K562 (cell line): ENCODE results near the gene PTPN14. TPM values are rescaled to one million over a fixed set of nuclear protein-coding genes. Genes with fewer than 3 reads are reported as not detected.

Experiments used
- ATAC-seq: fragments of 200-7000 bp; cut with Tn5 transposase; 3 replicates; pipeline ENCODE4 v1.9.1; 2020; ENCODE audit warnings: moderate library complexity
- BruUV-seq: library from RNA; stranded (reverse); fragments of 400-500 nt; replicated peaks from 2 replicates; lab custom pipeline; 2021; lab: Mats Ljungman, UMichigan
- CTCF ChIA-PET: fragments of 300-600 bp; formaldehyde crosslinking; extraction: SDS; loops from one replicate; lab custom pipeline; 2021; ENCODE audit warnings: low intra/inter-chr PET ratio; lab: Yijun Ruan, JAX
- POLR2A ChIA-PET: fragments of 300-600, 350-650 bp; sonication (Branson Sonifier 250); formaldehyde crosslinking; extraction: SDS; loops from one replicate; lab custom pipeline; 2021; ENCODE audit warnings: antibody characterized with exemption, inconsistent platforms; lab: Yijun Ruan, JAX
- DNase-seq, 4 experiments: peaks; one replicate each; pipeline versions ENCODE4 v3.0.0 to v3.0.0-alpha.2; 2011 to 2018; ENCODE audit warnings: low spot score in 3 of 4, mixed read lengths in 3 of 4; ENCODE audit errors: extremely low read depth in 1 of 4
- FAIRE-seq: peaks from 2 replicates; lab custom pipeline; 2011; peaks lifted over from hg19 to GRCh38; lab: Jason Lieb, UNC
- H2AFZ ChIP-seq: 2 replicates; pipeline ENCODE4 v1.6.0; 2011; ENCODE audit warnings: low read depth, low read length, control low read depth, inconsistent platforms
- H3K27ac ChIP-seq: fragments of 200-600 bp; 3 replicates; pipeline ENCODE4 v1.8.0; 2011; ENCODE audit warnings: low read depth, mild to moderate bottlenecking, control low read depth, inconsistent platforms, low read length, moderate library complexity, mixed read lengths; ENCODE audit errors: extremely low read depth
- H3K27me3 ChIP-seq, 2 experiments: fragments of 300-600 bp in 1 of 2; 2 replicates in 1 of 2; 3 replicates in 1 of 2; pipeline versions ENCODE4 v1.6.0 to v1.8.0; 2011; ENCODE audit warnings: inconsistent platforms in 2 of 2, low read length in 2 of 2, mild to moderate bottlenecking in 1 of 2, mixed read lengths in 1 of 2, moderate library complexity in 1 of 2; ENCODE audit not compliant: control insufficient read depth in 2 of 2, insufficient read depth in 2 of 2
- H3K36me3 ChIP-seq: fragments of 300-600 bp; 3 replicates; pipeline ENCODE4 v1.8.0; 2011; ENCODE audit warnings: mild to moderate bottlenecking, low read length, inconsistent platforms; ENCODE audit not compliant: control insufficient read depth, insufficient read depth
- H3K4me1 ChIP-seq, 2 experiments: fragments of 200-600 bp in 1 of 2; replicated peaks in 1 of 2; 2 replicates in 1 of 2; 3 replicates in 1 of 2; pipeline versions ENCODE4 v1.5.1 to v1.8.0; 2011; ENCODE audit warnings: inconsistent platforms in 2 of 2, low read length in 2 of 2, mild to moderate bottlenecking in 1 of 2, mixed read lengths in 1 of 2, moderate library complexity in 1 of 2; ENCODE audit not compliant: control insufficient read depth in 2 of 2, insufficient read depth in 2 of 2
- H3K4me2 ChIP-seq: 2 replicates; pipeline ENCODE4 v1.6.1; 2011; ENCODE audit warnings: low read length, control low read depth, inconsistent platforms, mixed read lengths; ENCODE audit not compliant: insufficient read depth
- H3K4me3 ChIP-seq: fragments of 200-600 bp; sonication (generic), shearing (Covaris generic); 2 replicates; pipeline ENCODE4 v1.5.1; 2016; ENCODE audit warnings: control low read depth, inconsistent platforms
- H3K79me2 ChIP-seq: fragments of 200-600 bp; 3 replicates; pipeline ENCODE4 v1.8.0; 2011; ENCODE audit warnings: low read length, inconsistent platforms; ENCODE audit not compliant: control insufficient read depth, insufficient read depth
- H3K9ac ChIP-seq, 2 experiments: 2 replicates each; pipeline versions ENCODE4 v1.6.0 to v1.6.1; 2011; ENCODE audit warnings: low read depth in 2 of 2, low read length in 2 of 2, control low read depth in 1 of 2, inconsistent platforms in 1 of 2, mild to moderate bottlenecking in 1 of 2, mixed read lengths in 1 of 2; ENCODE audit not compliant: insufficient read depth in 1 of 2
- H3K9me1 ChIP-seq: one replicate; pipeline ENCODE4 v1.6.0; 2011; ENCODE audit warnings: inconsistent platforms, mild to moderate bottlenecking, low read length, moderate library complexity; ENCODE audit not compliant: control insufficient read depth, insufficient read depth
- H3K9me3 ChIP-seq: replicated peaks from 2 replicates; pipeline ENCODE4 v1.5.1; 2011; ENCODE audit warnings: low read depth, low read length, inconsistent platforms; ENCODE audit not compliant: control insufficient read depth, insufficient read depth
- H4K20me1 ChIP-seq: replicated peaks from 2 replicates; pipeline ENCODE4 v1.6.1; 2011; ENCODE audit warnings: low read length, inconsistent platforms, mixed read lengths; ENCODE audit not compliant: control insufficient read depth, insufficient read depth
- CBFB ChIP-seq: sonication (generic); formaldehyde crosslinking; IDR thresholded peaks from 2 replicates; pipeline ENCODE4 v1.4.0; 2020; ENCODE audit warnings: mild to moderate bottlenecking, missing genetic modification reagents
- CBX1 ChIP-seq: sonication (generic); IDR thresholded peaks from 2 replicates; pipeline ENCODE4 v1.6.1; 2016; ENCODE audit warnings: antibody characterized with exemption, low read depth, mild to moderate bottlenecking
- CHD4 ChIP-seq: fragments of 200-600 bp; sonication (generic); IDR thresholded peaks from 3 replicates; pipeline ENCODE4 v1.6.1; 2012; ENCODE audit warnings: low read depth, mild to moderate bottlenecking, mixed read lengths, low read length, inconsistent platforms; ENCODE audit not compliant: insufficient read depth, insufficient replicate concordance, poor library complexity, severe bottlenecking
- E2F3 ChIP-seq: fragments of 250-450 bp; sonication (Bioruptor Pico); IDR thresholded peaks from 2 replicates; pipeline ENCODE4 v1.4.0; 2020; ENCODE audit warnings: mild to moderate bottlenecking
- GABPB1 ChIP-seq: sonication (generic); formaldehyde crosslinking; IDR thresholded peaks from 2 replicates; pipeline ENCODE4 v1.8.0; 2022; ENCODE audit warnings: mild to moderate bottlenecking, missing genetic modification reagents
- HOXB6 ChIP-seq: fragments of 250-450 bp; sonication (Bioruptor Pico); IDR thresholded peaks from 2 replicates; pipeline ENCODE4 v1.5.1; 2022; ENCODE audit warnings: mild to moderate bottlenecking, borderline replicate concordance
- MCM2 ChIP-seq: fragments of 450-650 bp; IDR thresholded peaks from 2 replicates; pipeline ENCODE4 v1.6.1; 2017; ENCODE audit warnings: low read depth, mild to moderate bottlenecking
- MEIS2 ChIP-seq: fragments of 450-650 bp; IDR thresholded peaks from 2 replicates; pipeline ENCODE4 v1.6.1; 2014; ENCODE audit warnings: mild to moderate bottlenecking; ENCODE audit not compliant: partially characterized antibody
- MITF ChIP-seq: IDR thresholded peaks from 2 replicates; pipeline ENCODE4 v1.6.1; 2014; ENCODE audit warnings: antibody characterized with exemption
- MYNN ChIP-seq, 2 experiments: sonication (generic); formaldehyde crosslinking in 1 of 2; IDR thresholded peaks; 2 replicates each; pipeline versions ENCODE4 v1.5.0 to v1.6.1; 2016 to 2020; ENCODE audit warnings: antibody characterized with exemption in 1 of 2, missing genetic modification reagents in 1 of 2
- PHB ChIP-seq: fragments of 250-450 bp; sonication (Bioruptor Pico); IDR thresholded peaks from 2 replicates; pipeline ENCODE4 v1.5.0; 2021
- POLR3G ChIP-seq: IDR thresholded peaks from 2 replicates; pipeline ENCODE4 v1.6.1; 2011; ENCODE audit not compliant: insufficient read length, insufficient replicate concordance; ENCODE audit errors: extremely low read depth
- RBM25 ChIP-seq: fragments of 200-400 bp; formaldehyde crosslinking; IDR thresholded peaks from 2 replicates; pipeline ENCODE4 v1.6.1; 2018; ENCODE audit warnings: low read length, low read depth, moderate library complexity; ENCODE audit not compliant: severe bottlenecking
- TEAD1 ChIP-seq, 2 experiments: fragments of 450-650 bp in 1 of 2; sonication (generic) in 1 of 2; formaldehyde crosslinking; IDR thresholded peaks; 2 replicates each; pipeline versions ENCODE4 v1.4.0 to v1.8.0; 2020 to 2022; ENCODE audit warnings: mild to moderate bottlenecking in 2 of 2, missing genetic modification reagents in 1 of 2
- TFAP4 ChIP-seq: sonication (generic); formaldehyde crosslinking; IDR thresholded peaks from 2 replicates; pipeline ENCODE4 v1.8.0; 2022; ENCODE audit warnings: missing genetic modification reagents, mild to moderate bottlenecking, moderate library complexity, borderline replicate concordance
- ZNF561 ChIP-seq: fragments of 450-650 bp; formaldehyde crosslinking; conservative IDR thresholded peaks from 2 replicates; pipeline ENCODE4 v1.4.0; 2020; ENCODE audit warnings: mild to moderate bottlenecking, moderate library complexity
- WGBS: fragments of 100-300 bp; shearing (Covaris generic); methylation state at CpG from one replicate; pipeline ENCODE4 v1.1.6; 2016; ENCODE audit warnings: low coverage, mixed read lengths; ENCODE audit not compliant: insufficient coverage; ENCODE audit errors: missing lambda C conversion rate; 5-methylcytosine and 5-hydroxymethylcytosine counted together
- in situ Hi-C: fragments of 300-500 bp; cut with MboI; formaldehyde crosslinking; loops from 4 replicates; pipeline ENCODE4 v1.15.0; 2018; ENCODE audit warnings: inconsistent platforms, mixed read lengths
- intact Hi-C: fragments of 100-400 bp; cut with micrococcal nuclease; formaldehyde crosslinking; loops from 2 replicates; pipeline ENCODE4 v1.14.2; 2022
- polyA plus RNA-seq, 8 experiments: library from polyadenylated mRNA; depleted of rRNA in 4 of 8; stranded (reverse) in 5 of 8; unstranded in 3 of 8; fragments of >200 nt; fragmentation: Nextera tagmentation in 2 of 8; fragmentation: Illumina TruSeq in 1 of 8; extraction: Ambion mirVana in 2 of 8; extraction: Trizol in 1 of 8; gene quantifications; 2 replicates each; pipeline versions ENCODE4 v1.2.1 to v1.2.3, GENCODE V29; 2011 to 2014; ENCODE audit warnings: inconsistent platforms in 1 of 8, missing spikeins in 1 of 8
- total RNA-seq, 7 experiments: library from RNA; depleted of rRNA in 6 of 7; stranded (reverse); fragments of >200 nt in 6 of 7; fragmentation: Illumina TruSeq in 2 of 7; extraction: Trizol in 2 of 7; gene quantifications; 2 replicates each; pipeline versions ENCODE4 v1.2.1 to v1.2.3, GENCODE V29; 2011 to 2021; ENCODE audit warnings: low replicate concordance in 1 of 7
- TF ChIP-seq, protein P1 (sequence below): sonication (generic); formaldehyde crosslinking; IDR thresholded peaks from 2 replicates; pipeline ENCODE4 v1.9.0; 2022; ENCODE audit warnings: mild to moderate bottlenecking, missing genetic modification reagents
- TF ChIP-seq, protein P2 (sequence below): fragments of 200-800 bp; sonication (Bioruptor generic); IDR thresholded peaks from 2 replicates; pipeline ENCODE4 v1.6.1; 2017; ENCODE audit warnings: missing genetic modification characterization, missing compliant biosample characterization

Gene PTPN14
- total and polyA plus RNA-seq, 9 of the 15 experiments (the other 6 are each of a cell fraction or from before 2014, with no cell fraction given) = 0.01 to 0.29 (median 0.04) TPM; not detected in 6

GRCh38 chr1:214510914-214511638 lies 40.3 kb downstream of the PTPN14 start:
- H3K27ac ChIP-seq = no peak overlapping the region
- no peak overlapping the region for H2AFZ ChIP-seq
- in situ Hi-C loops (no loop called here), intact Hi-C loops (no loop called here)
- no peak overlapping the region for H3K4me2 ChIP-seq
- H3K9me1 ChIP-seq = no peaks in the 10 kb centered on the region
- no peaks in the 10 kb centered on the region for H3K36me3 ChIP-seq
- no peaks in the 10 kb centered on the region for H3K79me2 ChIP-seq
- CTCF ChIA-PET = no interaction called here
- FAIRE-seq (no peak), ATAC-seq (no peak), DNase-seq (no peak)
- H3K4me1 ChIP-seq = no peaks in the 10 kb centered on the region
- POLR2A ChIA-PET = no interaction called here
- WGBS = under 1% methylated on average over 6 of the region's 6 CpGs
- H3K27me3 ChIP-seq = peaks cover 0 to 8% of the 10 kb centered on the region in 2 experiments; a peak in 2 of 5 replicates
- H3K9ac ChIP-seq = no peak overlapping the region
- H3K4me3 ChIP-seq = no peak overlapping the region
- TF ChIP-seq MYNN (IDR thresholded peaks at IDR 0.05) = no peak
- no peak for TF ChIP-seq MYNN (CRISPR knock-in tag; IDR thresholded peaks at IDR 0.05)
- TF ChIP-seq, protein P1, sequence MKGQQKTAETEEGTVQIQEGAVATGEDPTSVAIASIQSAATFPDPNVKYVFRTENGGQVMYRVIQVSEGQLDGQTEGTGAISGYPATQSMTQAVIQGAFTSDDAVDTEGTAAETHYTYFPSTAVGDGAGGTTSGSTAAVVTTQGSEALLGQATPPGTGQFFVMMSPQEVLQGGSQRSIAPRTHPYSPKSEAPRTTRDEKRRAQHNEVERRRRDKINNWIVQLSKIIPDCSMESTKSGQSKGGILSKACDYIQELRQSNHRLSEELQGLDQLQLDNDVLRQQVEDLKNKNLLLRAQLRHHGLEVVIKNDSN (CRISPR knock-in tag) = no peak
- TF ChIP-seq E2F3 (CRISPR knock-in tag) = no peak
- no peak for TF ChIP-seq CHD4
- TF ChIP-seq GABPB1 = no peak
- TF ChIP-seq CBFB = no peak
- no peak for TF ChIP-seq MEIS2
- no peak for TF ChIP-seq MITF
- TF ChIP-seq RBM25 = no peak
- no peak for TF ChIP-seq MCM2
- TF ChIP-seq TFAP4 (CRISPR knock-in tag) = no peak
- TF ChIP-seq PHB (CRISPR knock-in tag) = no peak
- TF ChIP-seq POLR3G = no peak
- no peak for TF ChIP-seq TEAD1 (CRISPR knock-in tag; IDR thresholded peaks at IDR 0.05)
- TF ChIP-seq, protein P2, sequence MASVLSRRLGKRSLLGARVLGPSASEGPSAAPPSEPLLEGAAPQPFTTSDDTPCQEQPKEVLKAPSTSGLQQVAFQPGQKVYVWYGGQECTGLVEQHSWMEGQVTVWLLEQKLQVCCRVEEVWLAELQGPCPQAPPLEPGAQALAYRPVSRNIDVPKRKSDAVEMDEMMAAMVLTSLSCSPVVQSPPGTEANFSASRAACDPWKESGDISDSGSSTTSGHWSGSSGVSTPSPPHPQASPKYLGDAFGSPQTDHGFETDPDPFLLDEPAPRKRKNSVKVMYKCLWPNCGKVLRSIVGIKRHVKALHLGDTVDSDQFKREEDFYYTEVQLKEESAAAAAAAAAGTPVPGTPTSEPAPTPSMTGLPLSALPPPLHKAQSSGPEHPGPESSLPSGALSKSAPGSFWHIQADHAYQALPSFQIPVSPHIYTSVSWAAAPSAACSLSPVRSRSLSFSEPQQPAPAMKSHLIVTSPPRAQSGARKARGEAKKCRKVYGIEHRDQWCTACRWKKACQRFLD (CRISPR knock-in tag) = no peak
- no peak for TF ChIP-seq CBX1
- no peak for TF ChIP-seq HOXB6
- no peak for TF ChIP-seq ZNF561 (CRISPR knock-in tag)
- H3K9me3 ChIP-seq = no peaks in the 10 kb centered on the region
- no TSS peak for BruUV-seq
- no peaks in the 10 kb centered on the region for H4K20me1 ChIP-seq
